Left renal pelvis (tissue), 4 donors: ENCODE data around the gene EME2. TPM values are rescaled to one million over a fixed set of nuclear protein-coding genes. Genes with fewer than 3 reads are reported as not detected.

Source experiments
- DNase-seq, 4 donors: peaks; one replicate each; pipeline ENCODE4 v3.0.0-alpha.2; 2013; ENCODE audit warnings: low read depth in 4 of 4, low spot score in 3 of 4
- polyA plus RNA-seq, 4 donors: library from polyadenylated mRNA; unstranded; fragments of 120-200 nt; gene quantifications; one replicate each; pipeline ENCODE4 v1.2.1, GENCODE V29; 2013; ENCODE audit not compliant: insufficient read length in 4 of 4

Gene EME2
- polyA plus RNA-seq, 4 donors = 5.7 to 16.1 (median 8.0) TPM

- no peak for DNase-seq
Measured at GRCh38 chr16:1816396-1817275, 44.0 kb downstream of the EME2 start.

DNA sequence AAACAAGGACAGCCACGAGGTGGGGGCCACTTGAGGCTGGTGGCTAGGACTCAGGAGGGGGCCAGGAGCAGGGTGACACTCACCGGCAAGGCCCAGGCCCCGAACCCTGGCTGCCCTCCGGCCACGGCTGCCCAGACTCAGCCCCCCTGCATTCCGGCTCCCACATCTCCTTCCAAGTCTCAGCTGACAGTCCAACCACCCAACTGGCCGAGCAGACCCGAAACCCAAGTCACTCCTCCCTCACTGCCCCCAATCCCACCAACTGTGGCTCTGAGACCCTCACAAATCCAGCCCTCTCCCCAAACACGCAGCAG is 44.6 kb downstream of the EME2 start:
- no peak for DNase-seq

- DNase-seq = no peak
Measured at GRCh38 chr16:1817716-1818115, 45.1 kb downstream of the EME2 start.

DNA sequence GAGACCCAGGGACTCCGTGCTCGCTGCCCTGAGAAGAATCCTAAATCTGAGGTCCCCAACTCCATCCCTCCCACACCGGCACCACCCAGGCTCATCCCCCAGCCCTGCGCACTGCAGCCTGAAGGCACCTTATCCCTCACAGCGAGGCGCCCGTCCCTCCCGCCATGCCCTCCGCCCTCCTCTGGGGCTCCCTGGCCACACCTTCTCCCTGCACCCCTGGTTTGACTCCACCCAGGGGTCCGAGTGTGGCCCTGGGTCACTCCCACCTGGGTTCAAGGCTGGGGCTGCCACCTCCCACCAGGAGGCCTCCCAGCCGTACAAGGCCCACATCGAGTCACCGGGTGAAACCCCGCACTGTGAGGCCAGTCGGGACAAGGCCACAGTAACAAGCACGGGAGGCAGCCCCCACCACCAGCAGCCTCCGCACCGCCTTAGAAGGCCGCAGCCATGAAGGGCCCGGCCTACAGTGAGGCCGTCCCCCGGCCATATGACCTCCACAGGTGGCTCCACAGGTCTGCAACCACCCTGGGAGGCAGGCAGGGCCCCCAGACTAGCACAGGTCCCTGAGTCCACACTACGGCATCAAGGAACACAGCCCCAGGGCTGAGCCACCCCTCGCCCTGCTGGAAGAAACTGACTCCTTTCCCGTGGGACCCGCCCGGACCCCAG is 45.7 kb downstream of the EME2 start:
- DNase-seq = no peak

- no peak for DNase-seq
Measured at GRCh38 chr16:1818873-1819525, 46.4 kb downstream of the EME2 start.

- DNase-seq = no peak
Measured at GRCh38 chr16:1819611-1820010, 47.0 kb downstream of the EME2 start.

DNA sequence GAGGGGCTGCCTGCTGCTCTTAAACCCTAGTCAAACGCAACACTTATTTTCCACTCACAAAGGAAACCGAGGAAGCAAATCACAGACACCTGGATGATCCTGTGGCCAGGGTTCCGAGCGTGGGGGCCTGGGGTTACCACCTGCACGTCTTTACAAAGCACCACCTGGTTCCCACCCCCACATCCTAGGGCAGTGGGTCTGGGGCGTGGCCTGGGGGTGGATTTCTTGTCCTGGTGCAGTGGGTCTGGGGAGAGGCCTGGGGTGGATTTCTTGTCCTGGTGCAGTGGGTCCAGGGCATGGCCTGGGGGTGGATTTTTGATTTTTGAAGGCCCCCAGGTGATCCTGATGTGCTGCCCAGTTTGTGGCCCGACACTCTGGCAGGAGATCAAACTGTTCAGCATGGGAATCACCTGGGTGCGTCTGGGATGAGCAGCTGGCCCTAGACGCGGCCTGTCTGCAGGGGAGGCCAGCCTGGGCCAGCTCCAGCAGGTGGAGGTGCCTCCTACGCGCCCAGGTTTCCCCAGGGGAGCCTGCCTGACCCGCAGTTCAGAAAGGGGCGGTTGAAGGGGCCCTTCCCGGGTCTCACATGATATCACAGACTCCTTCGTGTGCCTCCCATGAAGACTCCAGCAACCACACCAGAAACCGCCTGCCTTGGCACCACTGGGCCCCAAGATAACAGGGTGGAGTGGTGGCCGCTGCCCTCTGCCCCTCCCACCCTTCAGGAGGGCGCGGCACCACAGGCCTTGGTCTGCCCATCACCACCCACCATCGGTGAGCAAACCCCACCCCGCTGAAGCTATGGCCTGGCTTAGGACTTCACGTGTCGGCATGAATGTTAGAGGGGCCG is 47.7 kb downstream of the EME2 start:
- DNase-seq = no peak

GRCh38 chr16:1820946-1821290 is 48.3 kb downstream of the EME2 start:
- DNase-seq = no peak

DNA sequence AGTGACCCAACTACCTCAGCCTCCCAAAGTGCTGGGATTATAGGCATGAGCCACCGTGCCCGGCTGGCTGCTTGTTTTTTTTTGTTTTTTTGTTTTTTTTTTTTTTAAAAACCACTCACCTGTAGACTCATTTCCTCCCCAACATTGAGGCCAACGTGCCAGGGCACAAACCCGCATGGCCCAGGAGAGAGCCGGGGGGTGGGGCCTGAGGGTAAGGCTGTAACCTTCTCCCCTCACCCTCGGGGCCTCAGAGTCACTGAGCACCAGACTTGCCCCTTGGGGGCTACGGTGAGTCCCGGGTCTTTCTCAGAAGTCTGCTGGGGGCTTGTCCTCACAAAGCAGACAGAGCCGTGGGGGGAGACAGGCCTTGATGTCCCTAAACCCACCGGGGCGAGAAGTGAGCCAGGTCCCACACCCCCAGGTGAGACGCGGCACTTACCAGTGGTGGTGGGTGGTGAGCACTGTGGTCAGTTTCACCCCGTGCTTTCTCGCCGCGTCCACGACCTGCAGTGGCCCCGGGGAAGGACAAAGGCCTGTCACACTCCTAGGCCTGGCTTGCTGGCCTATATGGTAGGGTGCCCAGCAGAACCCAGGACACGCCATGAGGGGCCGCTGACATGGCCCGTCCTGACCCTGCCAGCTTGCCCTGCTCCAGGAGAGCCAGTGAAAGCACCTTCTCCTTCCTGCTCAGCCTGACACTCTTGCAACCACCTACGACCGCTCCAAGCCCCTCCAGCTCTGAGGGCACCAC is 49.4 kb downstream of the EME2 start:
- DNase-seq = no peak

DNA sequence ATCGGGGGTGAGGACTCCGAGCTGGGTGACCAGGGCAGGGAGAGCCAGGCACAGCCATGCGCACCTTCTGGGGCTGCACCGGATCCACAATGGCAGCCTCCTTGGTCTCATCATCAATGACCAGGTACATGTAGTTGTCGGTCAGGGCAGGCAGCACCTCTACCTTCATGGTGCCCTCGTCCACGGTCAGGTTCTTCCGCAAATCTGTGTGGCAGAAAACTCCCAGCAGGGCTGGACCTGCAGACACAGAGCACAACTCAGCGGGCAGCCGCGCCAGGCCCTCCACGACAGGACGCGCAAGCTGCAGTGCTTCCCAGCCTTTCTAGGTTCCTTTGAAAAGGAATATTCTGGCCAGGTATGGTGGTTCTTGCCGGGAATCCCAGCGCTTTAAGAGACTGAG is 50.2 kb downstream of the EME2 start:
- no peak for DNase-seq

DNA sequence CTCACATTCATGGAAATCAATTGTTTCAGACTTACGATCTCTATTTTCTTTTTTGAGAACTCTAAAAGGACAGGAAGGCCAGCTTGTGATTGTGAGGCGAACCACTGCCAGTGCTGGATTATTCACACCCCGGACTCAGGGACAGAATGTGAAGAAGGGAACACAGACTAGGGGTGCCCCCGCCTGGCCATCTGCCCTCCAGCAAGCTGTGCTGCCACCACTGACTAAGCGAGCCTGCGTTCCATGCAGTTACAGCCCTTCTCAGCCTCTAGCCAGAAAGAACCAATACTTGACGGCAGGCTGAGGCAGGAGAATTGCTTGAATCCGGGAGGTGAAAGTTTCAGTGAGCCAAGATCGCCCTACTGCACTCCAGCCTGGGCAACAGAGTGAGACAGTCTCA is 51.2 kb downstream of the EME2 start:
- no peak for DNase-seq

DNA sequence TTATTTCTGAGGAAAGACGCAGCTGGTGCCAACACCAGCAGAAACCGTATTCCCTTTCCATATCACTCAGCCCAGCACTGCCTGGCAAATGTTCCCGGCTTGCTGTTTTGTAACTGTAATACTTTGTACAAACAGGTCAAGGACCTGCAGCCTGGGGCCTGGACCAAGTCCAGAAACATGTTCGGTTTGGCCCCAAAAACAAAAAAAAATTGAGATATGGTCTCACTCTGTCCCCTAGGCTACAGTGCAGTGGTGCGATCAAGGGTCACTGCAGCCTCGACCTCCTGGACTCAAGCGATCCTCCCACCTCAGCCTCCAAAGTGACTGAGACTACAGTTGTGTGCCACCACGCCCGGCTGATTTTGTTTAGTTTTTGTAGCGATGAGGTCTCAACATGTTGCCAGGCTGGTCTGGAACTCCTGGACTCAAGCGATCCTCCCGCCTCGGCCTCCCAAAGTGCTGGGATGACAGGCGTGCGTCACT is 52.8 kb downstream of the EME2 start:
- DNase-seq = no peak

Other genes starting within 250 kb of the EME2 start
- 10 to 100 TPM; 14.7 to 22.7 (median 19.2) TPM for gene TMEM204, start 239.1 kb upstream of the EME2 start, polyA plus RNA-seq
- gene IFT140, start 160.7 kb upstream of the EME2 start, polyA plus RNA-seq = 10 to 100 TPM; 27.2 to 50.1 (median 37.1) TPM
- 10 to 100 TPM; 15.1 to 27.5 (median 18.6) TPM for gene CRAMP1, start 160.4 kb upstream of the EME2 start, polyA plus RNA-seq
- gene JPT2, start 94.5 kb upstream of the EME2 start, polyA plus RNA-seq = 10 to 100 TPM; 49.3 to 88.7 (median 87.9) TPM
- gene MAPK8IP3, start 66.6 kb upstream of the EME2 start, polyA plus RNA-seq = 10 to 100 TPM; 35.3 to 79.2 (median 54.1) TPM
- gene NME3, start 1.3 kb upstream of the EME2 start, polyA plus RNA-seq = 10 to 100 TPM; 18.7 to 46.6 (median 22.9) TPM
- gene MRPS34, start 324 bp downstream of the EME2 start, polyA plus RNA-seq = 10 to 100 TPM; 37.1 to 89.4 (median 57.9) TPM
- 10 to 100 TPM; 31.4 to 53.3 (median 35.4) TPM for gene SPSB3, start 9.8 kb downstream of the EME2 start, polyA plus RNA-seq
- 10 to 100 TPM; 32.7 to 58.6 (median 34.8) TPM for gene NUBP2, start 10.2 kb downstream of the EME2 start, polyA plus RNA-seq
- 1 to 10 TPM in 3 of 4 donors, under 1 TPM in 1; 0.15 to 3.6 (median 1.6) TPM for gene IGFALS, start 20.9 kb downstream of the EME2 start, polyA plus RNA-seq
- 10 to 100 TPM; 29.7 to 51.8 (median 31.9) TPM for gene HAGH, start 54.0 kb downstream of the EME2 start, polyA plus RNA-seq
- gene FAHD1, start 54.4 kb downstream of the EME2 start, polyA plus RNA-seq = 10 to 100 TPM; 22.5 to 46.7 (median 34.7) TPM
- gene MEIOB, start 99.4 kb downstream of the EME2 start, polyA plus RNA-seq = 1 to 10 TPM in 2 of 4 donors, under 1 TPM in 2; 0.25 to 3.1 (median 1.00) TPM
- gene HS3ST6, start 145.6 kb downstream of the EME2 start, polyA plus RNA-seq = under 1 TPM in 3 of 4 donors, not detected in 1; 0.27 to 0.63 (median 0.42) TPM
- 10 to 100 TPM; 12.7 to 78.7 (median 58.5) TPM for gene MSRB1, start 170.4 kb downstream of the EME2 start, polyA plus RNA-seq
- under 1 TPM; 0.09 to 0.34 (median 0.13) TPM for gene RPL3L, start 181.9 kb downstream of the EME2 start, polyA plus RNA-seq
- gene NDUFB10, start 186.7 kb downstream of the EME2 start, polyA plus RNA-seq = 100 to 1,000 TPM in 3 of 4 donors, 10 to 100 TPM in 1; 86.4 to 134 (median 128) TPM
- gene RPS2, start 192.0 kb downstream of the EME2 start, polyA plus RNA-seq = 1,000 to 10,000 TPM; 1,831 to 2,075 (median 1,960) TPM
- gene RNF151, start 194.0 kb downstream of the EME2 start, polyA plus RNA-seq = not detected
- gene TBL3, start 199.2 kb downstream of the EME2 start, polyA plus RNA-seq = 10 to 100 TPM; 25.1 to 46.9 (median 29.1) TPM
- 1 to 10 TPM in 1 of 4 donors, under 1 TPM in 3; 0.45 to 3.0 (median 0.78) TPM for gene NOXO1, start 208.7 kb downstream of the EME2 start, polyA plus RNA-seq
- 10 to 100 TPM; 17.3 to 29.2 (median 23.9) TPM for gene GFER, start 211.4 kb downstream of the EME2 start, polyA plus RNA-seq
- gene SYNGR3, start 217.2 kb downstream of the EME2 start, polyA plus RNA-seq = 1 to 10 TPM; 1.7 to 3.1 (median 1.9) TPM
- gene ZNF598, start 237.0 kb downstream of the EME2 start, polyA plus RNA-seq = 10 to 100 TPM; 16.9 to 28.3 (median 18.9) TPM
- gene NPW, start 247.0 kb downstream of the EME2 start, polyA plus RNA-seq = 10 to 100 TPM in 1 of 4 donors, 1 to 10 TPM in 3; 4.2 to 12.3 (median 7.3) TPM